HepG2 (cell line): ENCODE measurements around the gene DDX39B. TPM values are rescaled to one million over a fixed set of nuclear protein-coding genes. Genes with fewer than 3 reads are reported as not detected.

Source experiments
- BORCS8-MEF2B ChIP-seq: sonication (generic); formaldehyde crosslinking; IDR thresholded peaks from 2 replicates; pipeline ENCODE4 v1.8.0; 2022; ENCODE audit warnings: mild to moderate bottlenecking, missing genetic modification reagents
- GTF2F1 ChIP-seq: fragments of 150-350 bp; IDR thresholded peaks from 2 replicates; pipeline ENCODE4 v1.6.1; 2014; ENCODE audit warnings: low read length
- HNF1A ChIP-seq, 2 experiments: sonication (generic) in 1 of 2; formaldehyde crosslinking in 1 of 2; IDR thresholded peaks; 2 replicates each; pipeline versions ENCODE4 v1.4.0 to v1.6.1; 2016 to 2020; ENCODE audit warnings: borderline replicate concordance in 1 of 2, low read depth in 1 of 2, mild to moderate bottlenecking in 1 of 2, missing genetic modification reagents in 1 of 2
- KDM1A ChIP-seq: IDR thresholded peaks from 2 replicates; pipeline ENCODE4 v1.6.1; 2016; ENCODE audit warnings: missing compliant biosample characterization
- MBD4 ChIP-seq: IDR thresholded peaks from 2 replicates; pipeline ENCODE4 v1.6.1; 2012; ENCODE audit warnings: low read length, inconsistent platforms, borderline replicate concordance
- MEIS2 ChIP-seq: sonication (generic); formaldehyde crosslinking; IDR thresholded peaks from 2 replicates; pipeline ENCODE4 v1.9.0; 2021; ENCODE audit warnings: mild to moderate bottlenecking, missing genetic modification reagents
- MXD1 ChIP-seq: sonication (generic); formaldehyde crosslinking; IDR thresholded peaks from 2 replicates; pipeline ENCODE4 v1.4.0; 2020; ENCODE audit warnings: mild to moderate bottlenecking, missing genetic modification reagents
- MXI1 ChIP-seq: IDR thresholded peaks from 3 replicates; pipeline ENCODE4 v1.6.1; 2012; ENCODE audit warnings: low read depth, low read length, inconsistent platforms, borderline replicate concordance
- RXRA ChIP-seq: sonication (generic); formaldehyde crosslinking; IDR thresholded peaks from 2 replicates; pipeline ENCODE4 v1.5.1; 2020; ENCODE audit warnings: missing genetic modification reagents
- SMAD9 ChIP-seq: sonication (generic); formaldehyde crosslinking; IDR thresholded peaks from 2 replicates; pipeline ENCODE4 v1.5.1; 2020; ENCODE audit warnings: mild to moderate bottlenecking, missing genetic modification reagents
- THYN1 ChIP-seq: sonication (generic); formaldehyde crosslinking; IDR thresholded peaks from 2 replicates; pipeline ENCODE4 v1.8.1; 2023; ENCODE audit warnings: low read depth, mild to moderate bottlenecking, moderate library complexity, missing genetic modification reagents, borderline replicate concordance
- ZFP36L2 ChIP-seq: sonication (generic); formaldehyde crosslinking; IDR thresholded peaks from 2 replicates; pipeline ENCODE4 v1.4.0; 2020; ENCODE audit warnings: missing genetic modification reagents
- ZNF296 ChIP-seq: sonication (generic); formaldehyde crosslinking; conservative IDR thresholded peaks from 2 replicates; pipeline ENCODE4 v1.5.0; 2020; ENCODE audit warnings: mild to moderate bottlenecking, missing genetic modification reagents
- ZNF331 ChIP-seq: sonication (generic); formaldehyde crosslinking; IDR thresholded peaks from 2 replicates; pipeline ENCODE4 v1.4.0; 2020; ENCODE audit warnings: missing genetic modification reagents
- ZNF569 ChIP-seq: sonication (generic); formaldehyde crosslinking; IDR thresholded peaks from 2 replicates; pipeline ENCODE4 v1.5.0; 2020; ENCODE audit warnings: mild to moderate bottlenecking, missing genetic modification reagents, moderate library complexity, borderline replicate concordance
- ZNF678 ChIP-seq: sonication (generic); formaldehyde crosslinking; IDR thresholded peaks from 2 replicates; pipeline ENCODE4 v1.4.0; 2020; ENCODE audit warnings: mild to moderate bottlenecking, missing genetic modification reagents
- polyA plus RNA-seq, 8 experiments: library from polyadenylated mRNA; depleted of rRNA in 3 of 8; stranded (reverse) in 7 of 8; unstranded in 1 of 8; fragments of >200 nt; fragmentation: Illumina TruSeq in 4 of 8; extraction: Trizol in 4 of 8; gene quantifications; 2 replicates each; pipeline versions ENCODE4 v1.2.1 to v1.2.3, GENCODE V29; 2011 to 2016; ENCODE audit warnings: low read depth in 4 of 8, missing spikeins in 1 of 8, mixed read lengths in 1 of 8; ENCODE audit not compliant: insufficient read depth in 1 of 8
- total RNA-seq, 5 experiments: library from RNA; depleted of rRNA; stranded (reverse); fragments of >200 nt; fragmentation: Illumina TruSeq; extraction: Trizol; gene quantifications; 2 replicates each; pipeline ENCODE4 v1.2.3, GENCODE V29; 2016; ENCODE audit warnings: low read depth in 1 of 5
- TF ChIP-seq, protein P1 (sequence below), 2 experiments: IDR thresholded peaks; 2 replicates each; pipeline ENCODE4 v1.6.1; 2011 to 2012; ENCODE audit warnings: low read length in 2 of 2, borderline replicate concordance in 1 of 2, low read depth in 1 of 2, mild to moderate bottlenecking in 1 of 2, moderate library complexity in 1 of 2
- TF ChIP-seq, protein P2 (sequence below): sonication (generic); formaldehyde crosslinking; IDR thresholded peaks from 2 replicates; pipeline ENCODE4 v1.5.0; 2020; ENCODE audit warnings: mild to moderate bottlenecking, missing genetic modification reagents

The DDX39B gene
- total and polyA plus RNA-seq, 2 of the 13 experiments (the other 11 are each of a cell fraction or from before 2014, with no cell fraction given) = 570 to 678 TPM

GRCh38 chr6:31580807-31581433 is 39.1 kb upstream of the DDX39B start (continued):
- TF ChIP-seq MXD1 (CRISPR knock-in tag) (peak; percentile 75; the same call in 1 of the 2 replicates), GTF2F1 (no peak), MEIS2 (CRISPR knock-in tag) (peak; percentile 66; the same call in 1 of the 2 replicates), ZNF331 (CRISPR knock-in tag) (peak; percentile 86; the same call in 1 of the 2 replicates), HNF1A (IDR thresholded peaks at IDR 0.05; ENCODE audit: low read depth) (no peak), HNF1A (CRISPR knock-in tag; IDR thresholded peaks at IDR 0.05; ENCODE audit: borderline replicate concordance) (peak; percentile 55; the same call in 1 of the 2 replicates), ZNF569 (CRISPR knock-in tag) (no peak), THYN1 (CRISPR knock-in tag) (no peak), SMAD9 (no peak; the same call in 1 of the 2 replicates), MXI1 (peak; percentile 63; the same call in 2 of the 3 replicates), ZNF678 (CRISPR knock-in tag) (peak; percentile 89; the same call in 1 of the 2 replicates), ZNF296 (CRISPR knock-in tag) (no peak), MBD4 (no peak), ZFP36L2 (no peak), BORCS8-MEF2B (CRISPR knock-in tag) (peak; percentile 80), RXRA (CRISPR knock-in tag) (peak; percentile 47; the same call in 1 of the 2 replicates), KDM1A (CRISPR knock-in tag) (no peak)
- TF ChIP-seq, protein P1, sequence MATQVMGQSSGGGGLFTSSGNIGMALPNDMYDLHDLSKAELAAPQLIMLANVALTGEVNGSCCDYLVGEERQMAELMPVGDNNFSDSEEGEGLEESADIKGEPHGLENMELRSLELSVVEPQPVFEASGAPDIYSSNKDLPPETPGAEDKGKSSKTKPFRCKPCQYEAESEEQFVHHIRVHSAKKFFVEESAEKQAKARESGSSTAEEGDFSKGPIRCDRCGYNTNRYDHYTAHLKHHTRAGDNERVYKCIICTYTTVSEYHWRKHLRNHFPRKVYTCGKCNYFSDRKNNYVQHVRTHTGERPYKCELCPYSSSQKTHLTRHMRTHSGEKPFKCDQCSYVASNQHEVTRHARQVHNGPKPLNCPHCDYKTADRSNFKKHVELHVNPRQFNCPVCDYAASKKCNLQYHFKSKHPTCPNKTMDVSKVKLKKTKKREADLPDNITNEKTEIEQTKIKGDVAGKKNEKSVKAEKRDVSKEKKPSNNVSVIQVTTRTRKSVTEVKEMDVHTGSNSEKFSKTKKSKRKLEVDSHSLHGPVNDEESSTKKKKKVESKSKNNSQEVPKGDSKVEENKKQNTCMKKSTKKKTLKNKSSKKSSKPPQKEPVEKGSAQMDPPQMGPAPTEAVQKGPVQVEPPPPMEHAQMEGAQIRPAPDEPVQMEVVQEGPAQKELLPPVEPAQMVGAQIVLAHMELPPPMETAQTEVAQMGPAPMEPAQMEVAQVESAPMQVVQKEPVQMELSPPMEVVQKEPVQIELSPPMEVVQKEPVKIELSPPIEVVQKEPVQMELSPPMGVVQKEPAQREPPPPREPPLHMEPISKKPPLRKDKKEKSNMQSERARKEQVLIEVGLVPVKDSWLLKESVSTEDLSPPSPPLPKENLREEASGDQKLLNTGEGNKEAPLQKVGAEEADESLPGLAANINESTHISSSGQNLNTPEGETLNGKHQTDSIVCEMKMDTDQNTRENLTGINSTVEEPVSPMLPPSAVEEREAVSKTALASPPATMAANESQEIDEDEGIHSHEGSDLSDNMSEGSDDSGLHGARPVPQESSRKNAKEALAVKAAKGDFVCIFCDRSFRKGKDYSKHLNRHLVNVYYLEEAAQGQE (IDR thresholded peaks at IDR 0.05; ENCODE audit: borderline replicate concordance in 1 of 2, low read depth in 1 of 2, low read length in 2 of 2) = no peak
- TF ChIP-seq, protein P2, sequence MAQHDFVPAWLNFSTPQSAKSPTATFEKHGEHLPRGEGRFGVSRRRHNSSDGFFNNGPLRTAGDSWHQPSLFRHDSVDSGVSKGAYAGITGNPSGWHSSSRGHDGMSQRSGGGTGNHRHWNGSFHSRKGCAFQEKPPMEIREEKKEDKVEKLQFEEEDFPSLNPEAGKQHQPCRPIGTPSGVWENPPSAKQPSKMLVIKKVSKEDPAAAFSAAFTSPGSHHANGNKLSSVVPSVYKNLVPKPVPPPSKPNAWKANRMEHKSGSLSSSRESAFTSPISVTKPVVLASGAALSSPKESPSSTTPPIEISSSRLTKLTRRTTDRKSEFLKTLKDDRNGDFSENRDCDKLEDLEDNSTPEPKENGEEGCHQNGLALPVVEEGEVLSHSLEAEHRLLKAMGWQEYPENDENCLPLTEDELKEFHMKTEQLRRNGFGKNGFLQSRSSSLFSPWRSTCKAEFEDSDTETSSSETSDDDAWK (CRISPR knock-in tag) = no peak
